Measurements from ENCODE around the gene NSRP1. TPM values are rescaled to one million over a fixed set of nuclear protein-coding genes. Genes with fewer than 3 reads are reported as not detected.

NSRP1 gene
- total RNA-seq, 2 experiments from 2014 or later, result 23.0 TPM

- H3K36me3 Mint-ChIP-seq (ENCODE audit: low read depth), result peaks cover 23% of the 10 kb centered on the region
- peaks cover 11% of the 10 kb centered on the region for H3K4me1 Mint-ChIP-seq
- H3K27me3 Mint-ChIP-seq, result no peaks in the 10 kb centered on the region
- H3K9me3 Mint-ChIP-seq, result no peaks in the 10 kb centered on the region
- ChIA-PET POLR2A (interaction anchor here (0.6 kb wide), 1 partner anchor 804 kb away, joined by 6 read pairs; no protein-coding TSS in a partner anchor), CTCF (interaction anchor here (0.7 to 1.4 kb wide), 2 partner anchors 14 to 358 kb away, joined by 3 read pairs; no protein-coding TSS in a partner anchor)
- no peak overlapping the region for H3K27ac Mint-ChIP-seq
- DNase-seq, result no peak
- no peak overlapping the region for H3K4me3 Mint-ChIP-seq
These were observed 49.3 kb downstream of the NSRP1 start for GRCh38 chr17:30165960-30166359.

GRCh38 chr17:30170415-30170987, 53.9 kb downstream of the NSRP1 start:
- Mint-ChIP-seq H3K4me3 (no peak overlapping the region), H3K27ac (no peak overlapping the region), H3K9me3 (no peaks in the 10 kb centered on the region), H3K36me3 (ENCODE audit: low read depth) (peaks cover 24% of the 10 kb centered on the region), H3K4me1 (peaks cover 23% of the 10 kb centered on the region), H3K27me3 (no peaks in the 10 kb centered on the region)
- ChIA-PET CTCF (no interaction called here), POLR2A (no interaction called here)
- no peak for DNase-seq

- H3K27ac Mint-ChIP-seq, result no peak overlapping the region
- POLR2A ChIA-PET, result interaction anchor here (0.6 kb wide), 1 partner anchor 119 kb away, joined by 4 read pairs; no protein-coding TSS in a partner anchor
- DNase-seq, result no peak
- no peaks in the 10 kb centered on the region for H3K27me3 Mint-ChIP-seq
- H3K4me1 Mint-ChIP-seq, result peaks cover 19% of the 10 kb centered on the region
- peaks cover 20% of the 10 kb centered on the region for H3K36me3 Mint-ChIP-seq (ENCODE audit: low read depth)
- H3K9me3 Mint-ChIP-seq, result no peaks in the 10 kb centered on the region
- CTCF ChIA-PET, result interaction anchor here (1.2 to 1.3 kb wide), 2 partner anchors 9 to 29 kb away, joined by 3 read pairs; no protein-coding TSS in a partner anchor
- H3K4me3 Mint-ChIP-seq, result no peak overlapping the region
These were observed 55.9 kb downstream of the NSRP1 start for GRCh38 chr17:30172560-30172959.

- H3K36me3 Mint-ChIP-seq (ENCODE audit: low read depth), result peaks cover 20% of the 10 kb centered on the region
- H3K27me3 Mint-ChIP-seq, result no peaks in the 10 kb centered on the region
- peaks cover 19% of the 10 kb centered on the region for H3K4me1 Mint-ChIP-seq
- ChIA-PET CTCF (no interaction called here), POLR2A (no interaction called here)
- H3K9me3 Mint-ChIP-seq, result no peaks in the 10 kb centered on the region
- peak; percentile 13 for DNase-seq
- no peak overlapping the region for H3K4me3 Mint-ChIP-seq
- H3K27ac Mint-ChIP-seq, result no peak overlapping the region
These were observed 57.0 kb downstream of the NSRP1 start for GRCh38 chr17:30173649-30174048.

GRCh38 chr17:30174556-30174955, 57.9 kb downstream of the NSRP1 start:
- peaks cover 19% of the 10 kb centered on the region for H3K4me1 Mint-ChIP-seq
- H3K9me3 Mint-ChIP-seq, result no peaks in the 10 kb centered on the region
- CTCF ChIA-PET, result interaction anchor here (1.1 kb wide), 1 partner anchor 49 kb away, joined by 3 read pairs; no protein-coding TSS in a partner anchor
- POLR2A ChIA-PET, result interaction anchor here (0.7 kb wide), 1 partner anchor 34 kb away, joined by 3 read pairs; no protein-coding TSS in a partner anchor
- H3K4me3 Mint-ChIP-seq, result no peak overlapping the region
- peaks cover 23% of the 10 kb centered on the region for H3K36me3 Mint-ChIP-seq (ENCODE audit: low read depth)
- no peaks in the 10 kb centered on the region for H3K27me3 Mint-ChIP-seq
- no peak for DNase-seq
- H3K27ac Mint-ChIP-seq, result no peak overlapping the region

GRCh38 chr17:30176855-30177254, 60.2 kb downstream of the NSRP1 start:
- Mint-ChIP-seq H3K36me3 (ENCODE audit: low read depth) (peaks cover 32% of the 10 kb centered on the region), H3K4me1 (peaks cover 13% of the 10 kb centered on the region), H3K27ac (no peak overlapping the region), H3K27me3 (no peaks in the 10 kb centered on the region), H3K4me3 (no peak overlapping the region), H3K9me3 (no peaks in the 10 kb centered on the region)
- CTCF ChIA-PET, result no interaction called here
- no peak for DNase-seq
- POLR2A ChIA-PET, result no interaction called here

GRCh38 chr17:30186761-30187160, 70.1 kb downstream of the NSRP1 start:
- Mint-ChIP-seq H3K4me3 (no peak overlapping the region), H3K4me1 (no peaks in the 10 kb centered on the region), H3K27ac (no peak overlapping the region), H3K36me3 (ENCODE audit: low read depth) (peaks cover 34% of the 10 kb centered on the region), H3K9me3 (no peaks in the 10 kb centered on the region), H3K27me3 (peaks cover under 1% of the 10 kb centered on the region)
- ChIA-PET CTCF (no interaction called here), POLR2A (no interaction called here)
- DNase-seq, result no peak

GRCh38 chr17:30187573-30187972, 71.0 kb downstream of the NSRP1 start:
- H3K9me3 Mint-ChIP-seq, result no peaks in the 10 kb centered on the region
- H3K4me1 Mint-ChIP-seq, result no peaks in the 10 kb centered on the region
- peaks cover 31% of the 10 kb centered on the region for H3K36me3 Mint-ChIP-seq (ENCODE audit: low read depth)
- peaks cover 8% of the 10 kb centered on the region for H3K27me3 Mint-ChIP-seq
- DNase-seq, result no peak
- ChIA-PET POLR2A (no interaction called here), CTCF (interaction anchor here (1.0 kb wide), 1 partner anchor 139 kb away, joined by 3 read pairs; no protein-coding TSS in a partner anchor)
- H3K27ac Mint-ChIP-seq, result no peak overlapping the region
- no peak overlapping the region for H3K4me3 Mint-ChIP-seq

GRCh38 chr17:30188211-30188939, 71.8 kb downstream of the NSRP1 start:
- H3K36me3 Mint-ChIP-seq (ENCODE audit: low read depth), result peaks cover 28% of the 10 kb centered on the region
- H3K4me3 Mint-ChIP-seq, result no peak overlapping the region
- no peaks in the 10 kb centered on the region for H3K4me1 Mint-ChIP-seq
- no peak for DNase-seq
- H3K27me3 Mint-ChIP-seq, result peaks cover 13% of the 10 kb centered on the region
- CTCF ChIA-PET, result interaction anchor here (0.5 to 1.0 kb wide), 3 partner anchors 20 to 138 kb away, joined by 3 read pairs; no protein-coding TSS in a partner anchor
- H3K9me3 Mint-ChIP-seq, result no peaks in the 10 kb centered on the region
- POLR2A ChIA-PET, result no interaction called here
- H3K27ac Mint-ChIP-seq, result no peak overlapping the region

- H3K9me3 Mint-ChIP-seq, result no peaks in the 10 kb centered on the region
These were observed 74.5 kb downstream of the NSRP1 start for GRCh38 chr17:30191072-30191471.

GRCh38 chr17:30196504-30196903, 79.9 kb downstream of the NSRP1 start:
- Mint-ChIP-seq H3K36me3 (ENCODE audit: low read depth) (no peaks in the 10 kb centered on the region), H3K27me3 (peaks cover 29% of the 10 kb centered on the region), H3K27ac (no peak overlapping the region), H3K4me3 (no peak overlapping the region), H3K9me3 (no peaks in the 10 kb centered on the region), H3K4me1 (no peaks in the 10 kb centered on the region)
- POLR2A ChIA-PET, result no interaction called here
- DNase-seq, result no peak
- CTCF ChIA-PET, result interaction anchor here (1.0 kb wide), 1 partner anchor 40 kb away, joined by 4 read pairs; no protein-coding TSS in a partner anchor

More at GRCh38 chr17:30191072-30191471, 74.5 kb downstream of the NSRP1 start:
- Mint-ChIP-seq H3K36me3 (ENCODE audit: low read depth) (peaks cover 7% of the 10 kb centered on the region), H3K27ac (no peak overlapping the region), H3K27me3 (peaks cover 23% of the 10 kb centered on the region), H3K4me1 (no peaks in the 10 kb centered on the region), H3K4me3 (no peak overlapping the region)
- POLR2A ChIA-PET, result no interaction called here
- DNase-seq, result no peak
- CTCF ChIA-PET, result no interaction called here

GRCh38 chr17:30197416-30197815, 80.8 kb downstream of the NSRP1 start:
- Mint-ChIP-seq H3K36me3 (ENCODE audit: low read depth) (no peaks in the 10 kb centered on the region), H3K4me1 (no peaks in the 10 kb centered on the region), H3K4me3 (no peak overlapping the region), H3K9me3 (no peaks in the 10 kb centered on the region), H3K27me3 (peaks cover 23% of the 10 kb centered on the region), H3K27ac (no peak overlapping the region)
- ChIA-PET POLR2A (no interaction called here), CTCF (no interaction called here)
- no peak for DNase-seq

- DNase-seq, result no peak
- no peak overlapping the region for H3K4me3 Mint-ChIP-seq
- POLR2A ChIA-PET, result no interaction called here
- H3K27me3 Mint-ChIP-seq, result peaks cover 18% of the 10 kb centered on the region
- no peaks in the 10 kb centered on the region for H3K4me1 Mint-ChIP-seq
- no peaks in the 10 kb centered on the region for H3K9me3 Mint-ChIP-seq
- no peaks in the 10 kb centered on the region for H3K36me3 Mint-ChIP-seq (ENCODE audit: low read depth)
- no peak overlapping the region for H3K27ac Mint-ChIP-seq
- CTCF ChIA-PET, result no interaction called here
These were observed 83.0 kb downstream of the NSRP1 start for GRCh38 chr17:30199600-30199999.

All from activated CD4-positive, alpha-beta T cell treated with anti-CD3 and anti-CD28 coated beads, Interleukin-2, amount 10 ng/mL, durations not matched to agents 7 days and 5 days (primary cell).